HG02642 (cell line): Measurements from ENCODE around the gene SYTL3.
"Not testable (repeated sequence)": the region's sequence is repeated elsewhere in the genome, so short reads cannot be mapped to it uniquely, and the experiment has no call there.

Source experiments
- ATAC-seq: cut with Tn5 transposase; IDR thresholded peaks from one replicate; pipeline ENCODE4 v1.9.1; 2021; ENCODE audit warnings: mild to moderate bottlenecking; ENCODE audit not compliant: unreplicated experiment, poor library complexity

The SYTL3 gene

DNA sequence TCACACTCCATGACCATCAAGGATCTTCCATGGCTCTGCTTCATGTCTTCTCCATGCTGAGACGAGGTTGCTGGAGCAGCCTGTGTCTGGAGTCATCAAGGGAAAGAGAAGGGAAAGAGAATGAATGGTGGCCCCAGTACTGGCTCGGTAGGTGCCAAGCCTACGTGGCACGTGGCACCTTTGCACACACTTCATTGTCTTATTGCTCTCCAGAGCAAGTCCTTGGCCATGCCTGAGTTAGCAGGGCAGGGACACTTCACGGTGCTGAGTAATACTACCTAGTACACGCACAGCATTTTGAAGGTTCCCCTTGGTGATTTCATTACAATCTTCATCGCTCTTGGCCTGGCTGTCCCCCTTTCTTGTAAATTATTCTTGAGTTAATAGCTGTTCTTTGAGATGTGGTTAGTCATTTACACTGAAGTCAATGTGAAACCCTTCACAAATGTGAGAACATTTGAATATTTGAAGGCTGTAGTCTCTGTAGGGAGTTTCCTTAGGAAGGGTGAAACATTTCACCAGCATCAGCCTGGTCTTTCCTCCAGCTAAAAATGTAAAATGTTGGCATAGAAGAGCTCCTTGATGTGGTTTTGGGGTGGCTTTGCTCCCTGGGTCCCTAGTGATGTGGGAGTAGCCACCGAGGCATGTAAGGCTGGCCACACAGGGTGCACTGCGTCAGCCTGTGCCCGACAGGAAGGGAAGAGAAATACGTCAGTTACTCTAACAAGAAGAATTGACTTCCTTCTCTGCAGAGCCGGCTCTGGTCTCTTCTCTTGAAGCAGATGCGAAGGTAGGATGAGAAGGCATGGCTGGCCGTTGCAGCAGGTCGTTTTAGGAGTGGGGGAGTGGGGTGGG is at the start of gene SYTL3:
Gene SYTL3 (plus strand): TSS at position 766 of the 855 bp plus-strand sequence. CDS start 13,215 bp downstream, outside the sequence.
- ATAC-seq: peak; percentile 58

GRCh38 chr6:158603261-158604047 is 46.4 kb upstream of the SYTL3 start:
- ATAC-seq: no peak

DNA sequence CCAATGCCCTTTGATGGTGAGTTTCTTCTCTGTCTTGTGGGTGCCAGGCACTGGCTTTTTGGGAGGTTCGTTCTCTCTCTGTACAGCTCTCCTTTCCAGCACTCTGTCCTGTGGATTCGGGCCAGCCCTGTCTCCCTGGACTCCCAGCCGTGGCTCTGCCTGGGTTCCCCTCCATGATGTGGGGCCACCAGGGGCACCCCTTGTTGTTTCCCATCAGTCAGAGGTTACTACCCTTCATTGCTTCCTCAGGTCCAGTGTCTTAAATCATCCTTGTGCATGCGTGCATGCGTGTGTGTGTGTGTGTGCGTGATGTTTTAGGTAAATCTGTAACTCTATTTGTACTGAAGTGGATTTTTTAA is 45.8 kb upstream of the SYTL3 start:
- ATAC-seq: no peak

DNA sequence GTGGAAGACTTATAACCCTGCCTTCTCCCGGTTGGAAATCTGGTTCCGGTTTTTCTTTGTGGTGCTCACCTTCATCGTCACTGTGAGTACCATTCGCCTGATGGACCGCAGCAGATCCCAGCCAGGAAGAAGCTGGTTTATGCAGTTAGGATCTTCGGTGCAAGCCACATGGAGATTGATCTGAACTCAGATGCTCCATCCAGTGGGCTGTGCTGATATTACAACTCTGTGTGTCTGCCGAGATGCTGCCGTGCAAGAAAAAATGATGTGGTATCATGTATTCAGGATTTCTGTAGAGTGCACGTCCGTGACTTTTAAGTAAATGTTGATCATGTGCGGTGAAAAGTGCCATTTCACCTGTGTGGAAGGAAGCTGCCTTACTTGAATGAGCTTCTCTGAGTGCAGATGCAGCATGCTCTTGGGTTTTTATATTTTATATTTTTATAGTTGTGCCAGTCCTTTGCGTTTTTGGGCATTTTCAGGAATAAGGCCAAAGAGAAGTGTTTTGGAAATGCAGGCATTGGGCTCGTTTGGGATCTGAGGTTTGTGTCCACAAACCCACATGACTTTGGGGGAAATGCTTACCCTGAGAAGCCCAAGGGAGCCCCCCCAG is 44.5 kb upstream of the SYTL3 start:
- ATAC-seq: no peak

- ATAC-seq: not testable (repeated sequence)
These were observed 43.8 kb upstream of the SYTL3 start for GRCh38 chr6:158606011-158606410.

GRCh38 chr6:158606935-158607334 is 42.9 kb upstream of the SYTL3 start:
- no peak for ATAC-seq

DNA sequence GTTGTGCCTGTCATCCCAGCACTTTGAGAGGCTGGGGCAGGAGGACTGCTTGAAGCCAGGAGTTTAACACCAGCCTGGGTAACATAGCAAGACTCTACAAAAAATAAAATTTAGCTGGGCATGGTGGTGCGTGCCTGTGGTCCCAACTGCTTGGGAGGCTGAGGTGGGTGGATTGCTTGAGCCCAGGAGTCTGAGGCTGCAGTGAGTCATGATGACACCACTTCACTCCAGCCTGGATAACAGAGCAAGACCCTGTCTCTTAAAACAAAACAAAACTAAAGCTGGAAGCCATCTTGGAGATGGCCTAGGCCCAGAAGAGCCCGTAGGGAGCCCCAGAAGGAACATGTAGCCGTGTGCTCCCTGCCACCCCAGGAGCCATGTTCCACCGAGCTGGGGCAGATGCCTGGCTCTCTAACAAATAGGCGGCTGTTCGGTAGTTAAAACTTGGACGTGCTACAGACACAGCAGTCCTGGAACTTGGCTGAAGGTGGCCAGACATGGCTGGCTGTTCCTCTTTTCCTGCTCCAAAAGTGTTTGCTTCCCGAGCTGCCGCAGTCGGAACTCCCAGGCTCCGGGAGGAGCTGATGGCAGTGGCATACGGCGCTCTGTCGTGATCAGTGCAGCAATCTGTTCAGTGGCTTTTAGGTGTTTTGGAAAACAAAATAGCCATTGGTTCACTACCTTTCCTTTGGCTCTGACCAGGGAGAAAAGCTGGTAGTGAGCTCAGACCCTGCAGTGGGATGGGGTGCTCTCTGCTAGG is 42.3 kb upstream of the SYTL3 start:
- ATAC-seq: no peak

DNA sequence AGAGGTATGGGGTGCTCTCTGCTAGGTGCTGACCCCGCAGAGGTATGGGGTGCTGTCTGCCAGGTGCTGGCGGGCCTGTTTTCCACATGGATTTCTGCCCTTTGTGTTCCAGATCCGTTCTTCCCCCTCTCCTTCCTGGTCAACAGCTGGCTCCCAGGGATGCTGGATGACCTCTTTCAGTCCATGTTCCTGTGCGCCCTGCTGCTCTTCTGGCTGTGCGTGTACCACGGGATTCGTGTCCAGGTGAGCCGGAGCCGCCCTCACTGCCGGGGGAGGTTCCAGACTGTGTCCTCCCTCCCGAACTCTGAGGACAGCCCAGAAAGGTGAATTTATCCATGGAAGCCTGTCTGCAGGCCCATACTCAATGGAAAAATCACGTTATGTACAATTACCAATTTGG is 41.6 kb upstream of the SYTL3 start:
- no peak for ATAC-seq

DNA sequence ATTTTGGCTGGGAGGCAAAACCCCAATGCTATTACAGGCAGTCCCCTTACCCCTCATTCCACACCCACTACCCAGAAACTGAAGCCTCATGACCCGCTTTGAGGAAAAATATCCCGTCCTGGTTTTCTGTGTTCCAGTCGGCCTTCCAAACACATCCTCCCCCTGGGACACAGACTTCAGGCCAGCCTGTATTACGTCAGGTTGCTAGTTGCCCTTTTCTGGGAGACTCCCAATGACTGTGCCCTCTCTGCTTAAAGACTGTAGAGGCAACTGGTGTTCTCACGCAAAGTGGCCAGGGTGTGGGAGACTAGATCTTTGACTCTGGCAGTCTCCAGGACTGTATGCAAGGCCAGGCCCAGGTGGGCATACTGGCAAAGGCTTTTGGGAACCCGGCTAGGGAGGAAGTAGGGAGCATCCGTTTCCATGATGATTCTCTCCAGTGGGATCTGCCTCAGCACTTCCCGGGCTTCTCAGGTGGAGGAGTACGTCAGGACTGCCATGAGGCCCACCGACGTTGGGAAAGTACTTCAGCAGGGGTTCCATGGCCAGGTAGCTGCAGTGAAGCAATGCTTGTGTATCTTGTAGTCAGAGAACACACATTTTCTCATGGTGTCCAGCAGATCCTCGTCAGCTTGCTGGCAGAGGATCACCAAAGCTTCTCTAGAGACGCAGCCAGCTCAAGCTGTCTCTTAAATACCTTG is 40.2 kb upstream of the SYTL3 start:
- ATAC-seq: no peak

GRCh38 chr6:158610319-158610968 is 39.4 kb upstream of the SYTL3 start:
- no peak for ATAC-seq

DNA sequence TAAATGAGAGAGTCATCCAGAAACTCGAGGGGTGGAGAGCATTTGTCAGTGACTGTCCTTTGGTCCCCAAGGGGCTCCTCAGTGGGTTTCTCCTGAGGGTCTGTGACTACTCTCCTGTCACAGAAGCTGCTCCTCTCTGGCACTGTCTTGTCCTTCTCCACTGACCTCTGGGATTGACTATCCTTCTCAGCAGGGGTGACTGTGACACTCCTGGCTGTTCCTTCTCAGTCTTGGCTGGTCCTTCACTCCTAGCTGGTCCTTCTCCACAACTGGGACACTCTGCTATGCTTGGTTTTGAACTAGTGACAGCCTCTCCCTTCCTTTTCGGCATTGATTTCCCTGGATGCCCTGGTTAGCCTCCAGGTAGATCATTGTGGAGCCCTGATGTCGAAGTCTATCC is 38.8 kb upstream of the SYTL3 start:
- ATAC-seq: no peak

DNA sequence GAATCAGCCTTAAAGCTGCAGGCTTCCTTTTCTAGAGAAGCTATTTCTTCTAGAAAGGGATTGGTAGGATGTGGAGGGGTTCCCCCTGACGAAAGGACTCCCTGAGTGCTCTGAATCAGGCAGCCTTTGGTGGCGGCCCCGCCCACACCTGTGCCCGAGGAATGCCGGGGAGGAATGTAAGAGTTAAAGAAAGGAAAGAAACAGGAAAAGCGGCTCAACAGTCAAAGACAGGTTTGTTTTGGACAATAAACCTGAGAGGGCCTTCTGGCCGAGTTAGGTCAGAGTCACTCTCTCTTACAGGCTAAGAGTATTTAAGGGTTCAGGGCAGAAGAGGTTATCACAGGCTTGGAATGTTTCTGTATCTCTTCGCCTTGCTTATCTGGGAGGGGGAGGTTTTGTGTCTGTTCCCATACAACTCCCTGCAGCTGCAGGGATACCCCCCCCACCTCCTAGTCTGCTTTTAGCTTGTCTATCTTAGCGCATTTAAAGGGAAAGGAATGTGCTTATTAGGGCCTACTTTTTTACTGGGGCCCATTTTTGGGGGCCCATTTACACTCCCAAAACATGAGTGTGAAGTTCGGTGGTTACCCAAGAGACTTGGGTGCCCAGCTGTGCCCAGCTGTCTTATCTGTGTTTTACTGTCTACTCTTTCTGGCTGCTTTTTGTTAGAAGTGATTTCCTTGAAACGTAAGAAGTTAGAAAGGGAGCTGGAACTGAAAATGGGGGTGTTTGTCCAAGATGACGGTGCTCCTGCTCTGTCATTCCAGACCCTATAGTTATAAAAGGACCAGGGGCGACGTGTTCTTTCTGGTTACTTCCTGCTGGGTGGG is 38.1 kb upstream of the SYTL3 start:
- no peak for ATAC-seq

DNA sequence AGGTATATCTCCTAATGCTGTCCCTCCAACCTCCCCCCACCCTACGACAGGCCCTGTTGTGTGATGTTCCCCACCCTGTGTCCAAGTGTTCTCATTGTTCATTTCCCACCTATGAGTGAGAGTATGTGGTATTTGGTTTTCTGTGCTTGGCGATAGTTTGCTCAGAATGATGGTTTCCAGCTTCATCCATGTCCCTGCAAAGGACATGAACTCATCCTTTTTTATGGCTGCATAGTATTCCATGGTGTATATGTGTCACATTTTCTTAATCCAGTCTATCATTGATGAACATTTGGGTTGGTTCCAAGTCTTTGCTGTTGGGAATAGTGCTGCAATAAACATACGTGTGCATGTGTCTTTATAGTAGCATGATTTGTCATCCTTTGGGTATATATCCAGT is 35.2 kb upstream of the SYTL3 start:
- not testable (repeated sequence) for ATAC-seq

- not testable (repeated sequence) for ATAC-seq
These were observed 31.6 kb upstream of the SYTL3 start for GRCh38 chr6:158618289-158618688.

- no peak for ATAC-seq
These were observed 29.7 kb upstream of the SYTL3 start for GRCh38 chr6:158619922-158620801.

GRCh38 chr6:158620963-158621693 is 28.7 kb upstream of the SYTL3 start:
- ATAC-seq: no peak
